Panc1 (cell line): ENCODE results near the gene TIMM44. TPM values are rescaled to one million over a fixed set of nuclear protein-coding genes. Genes with fewer than 3 reads are reported as not detected.

Source experiments
- ATAC-seq: fragments of 200-7000 bp; cut with Tn5 transposase; 2 replicates; pipeline ENCODE4 v1.9.1; 2020; ENCODE audit warnings: mild to moderate bottlenecking, moderate library complexity
- BruUV-seq: library from RNA; stranded (reverse); fragments of 400-500 nt; replicated peaks from 2 replicates; lab custom pipeline; 2021; lab: Mats Ljungman, UMichigan
- CTCF ChIA-PET: fragments of 300-600 bp; sonication (Branson Sonifier 250); formaldehyde crosslinking; loops from one replicate; lab custom pipeline; 2022; ENCODE audit warnings: antibody characterized with exemption; lab: Charles Lee
- POLR2A ChIA-PET: fragments of 300-600 bp; sonication (Branson Sonifier 250); formaldehyde crosslinking; loops from one replicate; lab custom pipeline; 2022; ENCODE audit warnings: antibody characterized with exemption; lab: Charles Lee
- DNase-seq: peaks from one replicate; pipeline ENCODE4 v3.0.0-alpha.2; 2010; ENCODE audit warnings: low read depth, low spot score
- H3K27ac ChIP-seq: 2 replicates; pipeline ENCODE4 v1.5.1; 2011; ENCODE audit warnings: mild to moderate bottlenecking, low read length, inconsistent platforms
- H3K27me3 ChIP-seq: fragments of 200-500 bp; sonication (Bioruptor generic); 2 replicates; pipeline ENCODE4 v1.6.0; 2014; ENCODE audit warnings: low read length, inconsistent platforms; ENCODE audit not compliant: control insufficient read depth, insufficient read depth
- H3K36me3 ChIP-seq: fragments of 200-500 bp; sonication (Bioruptor generic); 2 replicates; pipeline ENCODE4 v1.5.1; 2014; ENCODE audit warnings: inconsistent platforms, mild to moderate bottlenecking, low read length, moderate library complexity; ENCODE audit not compliant: control insufficient read depth, insufficient read depth
- H3K4me1 ChIP-seq: 2 replicates; pipeline ENCODE4 v1.5.1; 2011; ENCODE audit warnings: inconsistent platforms, mild to moderate bottlenecking, low read length, moderate library complexity; ENCODE audit not compliant: control insufficient read depth, insufficient read depth
- H3K4me3 ChIP-seq, 2 experiments: 2 replicates each; pipeline ENCODE4 v1.5.1; 2011 to 2012; ENCODE audit warnings: low read depth in 2 of 2, low read length in 2 of 2, mild to moderate bottlenecking in 2 of 2, inconsistent platforms in 1 of 2, moderate library complexity in 1 of 2
- H3K9me3 ChIP-seq: fragments of 200-500 bp; sonication (Bioruptor generic); 2 replicates; pipeline ENCODE4 v1.5.1; 2014; ENCODE audit warnings: low read depth, mild to moderate bottlenecking, inconsistent platforms, low read length, moderate library complexity; ENCODE audit not compliant: control insufficient read depth, insufficient read depth
- CTCF ChIP-seq: fragments of 450-650 bp; IDR thresholded peaks from 2 replicates; pipeline ENCODE4 v1.5.1; 2017; ENCODE audit warnings: mild to moderate bottlenecking
- POLR2AphosphoS5 ChIP-seq: IDR thresholded peaks from 2 replicates; pipeline ENCODE4 v1.6.1; 2012; ENCODE audit warnings: mild to moderate bottlenecking, low read depth, low read length, moderate library complexity
- SIN3A ChIP-seq: IDR thresholded peaks from 2 replicates; pipeline ENCODE4 v1.6.1; 2012; ENCODE audit warnings: low read depth, mild to moderate bottlenecking, low read length, moderate library complexity, borderline replicate concordance; ENCODE audit not compliant: insufficient read depth
- TCF7L2 ChIP-seq: IDR thresholded peaks from 2 replicates; pipeline ENCODE4 v1.6.1; 2011; ENCODE audit warnings: mild to moderate bottlenecking, low read depth, low read length, inconsistent platforms
- in situ Hi-C: cut with HindIII; loops from 2 replicates; pipeline ENCODE4 v1.10.0; 2016; ENCODE audit warnings: low sequenced_read_pairs, low pct_unique_long_range_greater_than_20kb
- intact Hi-C: fragments of 100-400 bp; cut with micrococcal nuclease; formaldehyde crosslinking; loops from one replicate; pipeline ENCODE4 v1.10.0; 2022; ENCODE audit not compliant: unreplicated experiment
- total RNA-seq: library from RNA; stranded (reverse); gene quantifications from one replicate; pipeline ENCODE4 v1.2.1, GENCODE V29; 2021; ENCODE audit not compliant: unreplicated experiment
- TF ChIP-seq, protein P1 (sequence below), 2 experiments: IDR thresholded peaks; 2 replicates each; pipeline ENCODE4 v1.6.1; 2011 to 2012; ENCODE audit warnings: low read depth in 2 of 2, control low read depth in 1 of 2, low read length in 1 of 2, mild to moderate bottlenecking in 1 of 2, moderate library complexity in 1 of 2; ENCODE audit not compliant: insufficient read depth in 1 of 2

The TIMM44 gene
- total RNA-seq, 1 experiment from 2014 or later: 105 TPM

DNA sequence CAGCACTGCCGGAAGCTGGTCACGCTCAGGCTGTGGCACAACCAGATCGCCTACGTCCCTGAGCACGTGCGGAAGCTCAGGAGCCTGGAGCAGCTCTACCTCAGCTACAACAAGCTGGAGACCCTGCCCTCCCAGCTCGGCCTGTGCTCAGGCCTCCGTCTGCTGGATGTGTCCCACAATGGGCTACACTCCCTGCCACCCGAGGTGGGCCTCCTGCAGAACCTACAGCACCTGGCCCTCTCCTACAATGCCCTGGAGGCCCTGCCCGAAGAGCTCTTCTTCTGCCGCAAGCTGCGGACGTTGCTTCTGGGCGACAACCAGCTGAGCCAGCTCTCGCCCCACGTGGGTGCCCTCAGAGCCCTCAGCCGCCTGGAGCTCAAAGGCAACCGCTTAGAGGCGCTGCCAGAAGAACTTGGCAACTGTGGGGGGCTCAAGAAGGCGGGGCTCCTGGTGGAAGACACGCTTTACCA lies 43.0 kb downstream of the TIMM44 start:
- intact Hi-C loops: no loop called here
- H3K4me3 ChIP-seq: no peak overlapping the region
- ATAC-seq: no peak
- H3K4me1 ChIP-seq: peaks cover 6% of the 10 kb centered on the region; the same call in 1 of the 2 replicates
- no peaks in the 10 kb centered on the region for H3K9me3 ChIP-seq
- H3K27me3 ChIP-seq: no peaks in the 10 kb centered on the region
- CTCF ChIA-PET: no interaction called here
- POLR2A ChIA-PET: no interaction called here
- BruUV-seq: no TSS peak
- in situ Hi-C loops: no loop called here
- TF ChIP-seq SIN3A (no peak), TCF7L2 (no peak), POLR2AphosphoS5 (no peak), CTCF (no peak)
- TF ChIP-seq, protein P1, sequence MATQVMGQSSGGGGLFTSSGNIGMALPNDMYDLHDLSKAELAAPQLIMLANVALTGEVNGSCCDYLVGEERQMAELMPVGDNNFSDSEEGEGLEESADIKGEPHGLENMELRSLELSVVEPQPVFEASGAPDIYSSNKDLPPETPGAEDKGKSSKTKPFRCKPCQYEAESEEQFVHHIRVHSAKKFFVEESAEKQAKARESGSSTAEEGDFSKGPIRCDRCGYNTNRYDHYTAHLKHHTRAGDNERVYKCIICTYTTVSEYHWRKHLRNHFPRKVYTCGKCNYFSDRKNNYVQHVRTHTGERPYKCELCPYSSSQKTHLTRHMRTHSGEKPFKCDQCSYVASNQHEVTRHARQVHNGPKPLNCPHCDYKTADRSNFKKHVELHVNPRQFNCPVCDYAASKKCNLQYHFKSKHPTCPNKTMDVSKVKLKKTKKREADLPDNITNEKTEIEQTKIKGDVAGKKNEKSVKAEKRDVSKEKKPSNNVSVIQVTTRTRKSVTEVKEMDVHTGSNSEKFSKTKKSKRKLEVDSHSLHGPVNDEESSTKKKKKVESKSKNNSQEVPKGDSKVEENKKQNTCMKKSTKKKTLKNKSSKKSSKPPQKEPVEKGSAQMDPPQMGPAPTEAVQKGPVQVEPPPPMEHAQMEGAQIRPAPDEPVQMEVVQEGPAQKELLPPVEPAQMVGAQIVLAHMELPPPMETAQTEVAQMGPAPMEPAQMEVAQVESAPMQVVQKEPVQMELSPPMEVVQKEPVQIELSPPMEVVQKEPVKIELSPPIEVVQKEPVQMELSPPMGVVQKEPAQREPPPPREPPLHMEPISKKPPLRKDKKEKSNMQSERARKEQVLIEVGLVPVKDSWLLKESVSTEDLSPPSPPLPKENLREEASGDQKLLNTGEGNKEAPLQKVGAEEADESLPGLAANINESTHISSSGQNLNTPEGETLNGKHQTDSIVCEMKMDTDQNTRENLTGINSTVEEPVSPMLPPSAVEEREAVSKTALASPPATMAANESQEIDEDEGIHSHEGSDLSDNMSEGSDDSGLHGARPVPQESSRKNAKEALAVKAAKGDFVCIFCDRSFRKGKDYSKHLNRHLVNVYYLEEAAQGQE (IDR thresholded peaks at IDR 0.05; ENCODE audit: insufficient read depth in 1 of 2, low read depth in 2 of 2, low read length in 1 of 2): no peak
- DNase-seq: no peak
- H3K27ac ChIP-seq: no peak overlapping the region
- H3K36me3 ChIP-seq: no peaks in the 10 kb centered on the region; the same call in 1 of the 2 replicates

DNA sequence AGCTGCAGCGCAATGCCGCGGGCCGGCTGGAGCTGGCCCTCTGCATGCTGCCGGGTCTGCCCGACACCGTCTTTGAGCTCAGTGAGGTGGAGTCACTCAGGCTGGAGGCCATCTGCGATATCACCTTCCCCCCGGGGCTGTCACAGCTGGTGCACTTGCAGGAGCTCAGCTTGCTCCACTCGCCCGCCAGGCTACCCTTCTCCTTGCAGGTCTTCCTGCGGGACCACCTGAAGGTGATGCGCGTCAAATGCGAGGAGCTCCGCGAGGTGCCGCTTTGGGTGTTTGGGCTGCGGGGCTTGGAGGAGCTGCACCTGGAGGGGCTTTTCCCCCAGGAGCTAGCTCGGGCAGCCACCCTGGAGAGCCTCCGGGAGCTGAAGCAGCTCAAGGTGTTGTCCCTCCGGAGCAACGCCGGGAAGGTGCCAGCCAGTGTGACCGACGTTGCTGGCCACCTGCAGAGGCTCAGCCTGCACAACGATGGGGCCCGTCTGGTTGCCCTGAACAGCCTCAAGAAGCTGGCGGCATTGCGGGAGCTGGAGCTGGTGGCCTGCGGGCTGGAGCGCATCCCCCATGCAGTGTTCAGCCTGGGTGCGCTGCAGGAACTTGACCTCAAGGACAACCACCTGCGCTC lies 43.6 kb downstream of the TIMM44 start:
- H3K27me3 ChIP-seq: no peaks in the 10 kb centered on the region
- in situ Hi-C loops (no loop called here), intact Hi-C loops (no loop called here)
- no peaks in the 10 kb centered on the region; the same call in 1 of the 2 replicates for H3K36me3 ChIP-seq
- TF ChIP-seq, protein P1 (IDR thresholded peaks at IDR 0.05; ENCODE audit: insufficient read depth in 1 of 2, low read depth in 2 of 2, low read length in 1 of 2): no peak
- TF ChIP-seq POLR2AphosphoS5 (no peak), CTCF (no peak), SIN3A (no peak), TCF7L2 (no peak)
- H3K4me3 ChIP-seq: no peak overlapping the region
- DNase-seq (no peak), ATAC-seq (no peak)
- ChIA-PET POLR2A (no interaction called here), CTCF (interaction anchor here (0.5 kb wide), 1 partner anchor 521 kb away, joined by 4 read pairs; no protein-coding TSS in a partner anchor)
- BruUV-seq: no TSS peak
- H3K9me3 ChIP-seq: no peaks in the 10 kb centered on the region
- no peak overlapping the region for H3K27ac ChIP-seq
- peaks cover under 1% of the 10 kb centered on the region; the same call in 1 of the 2 replicates for H3K4me1 ChIP-seq
